Bronchial smooth muscle cell (primary cell): Measurements from ENCODE around the gene ARHGAP12. TPM values are rescaled to one million over a fixed set of nuclear protein-coding genes. Genes with fewer than 3 reads are reported as not detected.

Experiments used
- total RNA-seq: library from RNA; depleted of rRNA; stranded (reverse); fragments of >200 nt; gene quantifications from 2 replicates; pipeline ENCODE4 v1.2.1, GENCODE V29; 2014

ARHGAP12 gene, protein sequence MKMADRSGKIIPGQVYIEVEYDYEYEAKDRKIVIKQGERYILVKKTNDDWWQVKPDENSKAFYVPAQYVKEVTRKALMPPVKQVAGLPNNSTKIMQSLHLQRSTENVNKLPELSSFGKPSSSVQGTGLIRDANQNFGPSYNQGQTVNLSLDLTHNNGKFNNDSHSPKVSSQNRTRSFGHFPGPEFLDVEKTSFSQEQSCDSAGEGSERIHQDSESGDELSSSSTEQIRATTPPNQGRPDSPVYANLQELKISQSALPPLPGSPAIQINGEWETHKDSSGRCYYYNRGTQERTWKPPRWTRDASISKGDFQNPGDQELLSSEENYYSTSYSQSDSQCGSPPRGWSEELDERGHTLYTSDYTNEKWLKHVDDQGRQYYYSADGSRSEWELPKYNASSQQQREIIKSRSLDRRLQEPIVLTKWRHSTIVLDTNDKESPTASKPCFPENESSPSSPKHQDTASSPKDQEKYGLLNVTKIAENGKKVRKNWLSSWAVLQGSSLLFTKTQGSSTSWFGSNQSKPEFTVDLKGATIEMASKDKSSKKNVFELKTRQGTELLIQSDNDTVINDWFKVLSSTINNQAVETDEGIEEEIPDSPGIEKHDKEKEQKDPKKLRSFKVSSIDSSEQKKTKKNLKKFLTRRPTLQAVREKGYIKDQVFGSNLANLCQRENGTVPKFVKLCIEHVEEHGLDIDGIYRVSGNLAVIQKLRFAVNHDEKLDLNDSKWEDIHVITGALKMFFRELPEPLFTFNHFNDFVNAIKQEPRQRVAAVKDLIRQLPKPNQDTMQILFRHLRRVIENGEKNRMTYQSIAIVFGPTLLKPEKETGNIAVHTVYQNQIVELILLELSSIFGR
- 54.7 and 56.0 TPM in 2 replicates for total RNA-seq

DNA sequence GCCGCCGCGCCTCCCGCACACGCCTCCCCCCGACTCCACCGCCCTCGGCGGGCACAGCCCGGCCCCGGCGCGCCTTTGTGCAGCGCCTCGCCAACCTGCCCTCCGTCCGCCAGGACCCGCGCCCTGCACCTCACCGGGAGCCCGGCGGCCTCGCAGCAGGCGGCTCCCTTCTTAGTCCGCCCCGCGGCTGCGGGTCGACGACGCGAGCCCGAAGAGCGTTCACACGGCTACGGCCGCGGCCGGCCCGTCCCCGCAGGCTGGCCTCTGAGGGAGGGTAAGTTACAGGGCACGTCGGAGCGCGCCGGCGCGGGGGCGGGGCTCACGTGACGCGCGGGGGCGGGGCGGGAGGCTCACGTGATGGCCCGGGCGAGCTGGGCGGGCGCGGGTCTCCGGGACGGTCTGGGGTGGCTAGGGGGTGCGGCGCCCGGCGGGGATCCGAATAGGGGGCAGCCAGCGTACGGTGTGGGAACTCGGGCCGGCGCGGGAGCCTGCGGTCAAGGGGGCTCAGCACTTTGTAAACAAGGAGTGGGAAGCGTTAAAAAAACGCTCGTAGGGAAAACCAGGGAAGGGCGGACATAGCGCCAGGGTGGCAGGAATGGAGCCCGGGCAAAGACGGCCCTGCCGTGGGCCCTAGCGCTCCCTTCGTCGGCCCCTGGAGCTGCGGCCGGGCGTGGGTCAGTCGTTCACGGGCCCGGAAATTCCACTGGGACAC, at the start of gene ARHGAP12:
Gene ARHGAP12, minus strand, starts transcription at position 283 of the 712 bp plus-strand sequence. CDS start 19,976 bp downstream, outside the sequence.

Other genes starting within 250 kb of the ARHGAP12 start
- gene KIF5B, start 127.6 kb upstream of the ARHGAP12 start, total RNA-seq = 55.0 and 80.1 TPM in 2 replicates